Measurements from ENCODE around the gene UTF1. TPM values are rescaled to one million over a fixed set of nuclear protein-coding genes. Genes with fewer than 3 reads are reported as not detected.
A peak's percentile ranks its signal among the peaks of the same experiment; 100 is the strongest.
"Not testable (repeated sequence)": the region's sequence is repeated elsewhere in the genome, so short reads cannot be mapped to it uniquely, and the experiment has no call there.

UTF1 gene
- polyA plus RNA-seq, 3 donors = 0.14 to 0.48 (median 0.24) TPM

DNA sequence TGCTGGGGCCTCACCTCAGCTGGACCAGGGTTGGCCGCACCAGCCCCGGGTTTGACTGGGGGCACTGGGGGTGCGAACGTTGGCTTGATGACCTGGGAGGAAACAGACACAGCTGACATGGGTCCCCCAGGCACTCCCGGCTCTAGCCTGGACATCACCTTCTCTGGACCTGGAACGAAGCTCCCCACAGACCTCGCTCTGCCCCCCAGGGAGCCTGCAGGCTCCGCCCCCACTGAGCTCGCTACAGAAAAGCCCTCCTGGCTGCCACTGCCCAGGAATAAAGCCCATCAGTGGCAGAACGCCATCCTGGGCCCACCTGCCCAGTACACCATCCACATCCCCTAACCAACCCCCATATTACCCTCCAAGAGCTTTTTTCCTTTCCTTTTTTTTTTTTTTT is 33.7 kb downstream of the UTF1 start:
- DNase-seq = no peak
- peaks cover 65 to 73% of the 10 kb centered on the region in 2 donors for H3K4me1 ChIP-seq (ENCODE audit: control insufficient read depth in 1 of 2, insufficient read depth in 2 of 2, low read length in 2 of 2)
- Mint-ChIP-seq H3K36me3 (peaks cover 26 to 56% of the 10 kb centered on the region in 2 donors), H3K9me3 (no peaks in the 10 kb centered on the region), H3K4me1 (peaks cover 64% of the 10 kb centered on the region), H3K27me3 (ENCODE audit: low read depth in 3 of 3) (peaks cover 0 to 5% (median 1%) of the 10 kb centered on the region in 3 donors), H3K27ac (peak overlapping the region; percentile 80 to 94 (median 90)), H3K4me3 (no peak overlapping the region)
- intact Hi-C loops (cut with micrococcal nuclease) = loop anchor here in 1 of 2 donors (5.0 kb wide), 1 partner anchor 44 kb away; the partner anchor contains the start of genes TUBGCP2 and ZNF511
- WGBS (ENCODE audit: insufficient coverage) = 94% methylated on average over 9 of the region's 10 CpGs
- peaks cover 32 to 47% of the 10 kb centered on the region in 2 donors for H3K36me3 ChIP-seq (replicated peaks in 1 of 2; ENCODE audit: control insufficient read depth in 1 of 2, insufficient read depth in 2 of 2, low read length in 2 of 2)
- no peak overlapping the region for H3K9ac ChIP-seq (ENCODE audit: insufficient read depth, low read length, poor library complexity, severe bottlenecking)
- H4K20me1 ChIP-seq (ENCODE audit: insufficient read depth, low read length) = peaks cover 21% of the 10 kb centered on the region
- H3K79me2 ChIP-seq (ENCODE audit: insufficient read depth, low read length) = no peaks in the 10 kb centered on the region
- H3K4me2 ChIP-seq (replicated peaks; ENCODE audit: extremely low read depth, low read length, poor library complexity, severe bottlenecking) = no peak overlapping the region
- H3K27me3 ChIP-seq (ENCODE audit: control insufficient read depth in 2 of 2, insufficient read depth in 2 of 2, low read length in 2 of 2) = no peaks in the 10 kb centered on the region
- H3K9me3 ChIP-seq (replicated peaks in 1 of 2; ENCODE audit: control insufficient read depth in 1 of 2, insufficient read depth in 1 of 2, low read length in 2 of 2) = no peaks in the 10 kb centered on the region
- TF ChIP-seq, protein P1, sequence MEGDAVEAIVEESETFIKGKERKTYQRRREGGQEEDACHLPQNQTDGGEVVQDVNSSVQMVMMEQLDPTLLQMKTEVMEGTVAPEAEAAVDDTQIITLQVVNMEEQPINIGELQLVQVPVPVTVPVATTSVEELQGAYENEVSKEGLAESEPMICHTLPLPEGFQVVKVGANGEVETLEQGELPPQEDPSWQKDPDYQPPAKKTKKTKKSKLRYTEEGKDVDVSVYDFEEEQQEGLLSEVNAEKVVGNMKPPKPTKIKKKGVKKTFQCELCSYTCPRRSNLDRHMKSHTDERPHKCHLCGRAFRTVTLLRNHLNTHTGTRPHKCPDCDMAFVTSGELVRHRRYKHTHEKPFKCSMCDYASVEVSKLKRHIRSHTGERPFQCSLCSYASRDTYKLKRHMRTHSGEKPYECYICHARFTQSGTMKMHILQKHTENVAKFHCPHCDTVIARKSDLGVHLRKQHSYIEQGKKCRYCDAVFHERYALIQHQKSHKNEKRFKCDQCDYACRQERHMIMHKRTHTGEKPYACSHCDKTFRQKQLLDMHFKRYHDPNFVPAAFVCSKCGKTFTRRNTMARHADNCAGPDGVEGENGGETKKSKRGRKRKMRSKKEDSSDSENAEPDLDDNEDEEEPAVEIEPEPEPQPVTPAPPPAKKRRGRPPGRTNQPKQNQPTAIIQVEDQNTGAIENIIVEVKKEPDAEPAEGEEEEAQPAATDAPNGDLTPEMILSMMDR (IDR thresholded peaks at IDR 0.05) = no peak
- H3K4me3 ChIP-seq (replicated peaks in 1 of 3; ENCODE audit: low read depth in 2 of 3, low read length in 3 of 3) = peak overlapping the region in 1 of 3 experiments; percentile 48
- H3K27ac ChIP-seq (ENCODE audit: low read depth in 1 of 2, low read length in 2 of 2) = peak overlapping the region; percentile 69 to 74
- no peak overlapping the region for H2AFZ ChIP-seq (ENCODE audit: insufficient read depth, low read depth, low read length, poor library complexity, severe bottlenecking)

DNA sequence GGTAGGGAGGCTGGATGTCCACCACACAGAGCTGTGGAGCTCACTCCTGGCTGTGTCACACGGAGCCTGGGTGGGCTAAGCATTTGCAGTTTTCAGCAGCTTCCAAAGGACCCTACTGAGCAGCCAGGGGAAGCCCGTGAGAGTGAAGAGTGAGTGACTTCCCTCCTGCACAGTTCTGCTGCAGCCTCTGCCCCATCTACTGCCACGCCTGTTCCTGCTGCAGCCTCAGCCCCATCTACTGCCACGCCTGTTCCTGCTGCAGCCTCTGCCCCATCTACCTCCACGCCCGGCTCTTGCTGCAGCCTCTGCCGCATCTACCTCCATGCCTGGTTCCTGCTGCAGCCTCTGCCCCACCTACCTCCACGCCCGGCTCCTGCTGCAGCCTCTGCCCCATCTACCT is 34.4 kb downstream of the UTF1 start:
- Histone ChIP-seq H2AFZ (ENCODE audit: insufficient read depth, low read depth, low read length, poor library complexity, severe bottlenecking) (no peak overlapping the region), H3K4me2 (replicated peaks; ENCODE audit: extremely low read depth, low read length, poor library complexity, severe bottlenecking) (peak overlapping the region; percentile 39), H3K79me2 (ENCODE audit: insufficient read depth, low read length) (no peaks in the 10 kb centered on the region), H3K4me1 (ENCODE audit: control insufficient read depth in 1 of 2, insufficient read depth in 2 of 2, low read length in 2 of 2) (peaks cover 57 to 65% of the 10 kb centered on the region in 2 donors), H3K9me3 (replicated peaks in 1 of 2; ENCODE audit: control insufficient read depth in 1 of 2, insufficient read depth in 1 of 2, low read length in 2 of 2) (no peaks in the 10 kb centered on the region), H3K27me3 (ENCODE audit: control insufficient read depth in 2 of 2, insufficient read depth in 2 of 2, low read length in 2 of 2) (no peaks in the 10 kb centered on the region), H3K27ac (ENCODE audit: low read depth in 1 of 2, low read length in 2 of 2) (peak overlapping the region; percentile 69 to 74), H3K4me3 (replicated peaks in 1 of 3; ENCODE audit: low read depth in 2 of 3, low read length in 3 of 3) (peak overlapping the region in 1 of 3 experiments; percentile 48), H4K20me1 (ENCODE audit: insufficient read depth, low read length) (peaks cover 29% of the 10 kb centered on the region), H3K9ac (ENCODE audit: insufficient read depth, low read length, poor library complexity, severe bottlenecking) (no peak overlapping the region), H3K36me3 (replicated peaks in 1 of 2; ENCODE audit: control insufficient read depth in 1 of 2, insufficient read depth in 2 of 2, low read length in 2 of 2) (peaks cover 38 to 55% of the 10 kb centered on the region in 2 donors)
- Mint-ChIP-seq H3K36me3 (peaks cover 28 to 62% of the 10 kb centered on the region in 2 donors), H3K4me1 (peaks cover 58% of the 10 kb centered on the region), H3K9me3 (no peaks in the 10 kb centered on the region), H3K27me3 (ENCODE audit: low read depth in 3 of 3) (peaks cover 0 to 4% (median 1%) of the 10 kb centered on the region in 3 donors), H3K27ac (peak overlapping the region; percentile 80 to 94 (median 90)), H3K4me3 (peak overlapping the region; percentile 20 to 39)
- TF ChIP-seq, protein P1 (IDR thresholded peaks at IDR 0.05) = no peak
- 14% methylated on average over 8 of the region's 9 CpGs for WGBS (ENCODE audit: insufficient coverage)
- peak; percentile 62 to 73 (median 64) for DNase-seq
- intact Hi-C loops (cut with micrococcal nuclease) = loop anchor here in 1 of 2 donors (5.0 kb wide), 1 partner anchor 43 kb away; the partner anchor contains the start of genes TUBGCP2 and ZNF511

DNA sequence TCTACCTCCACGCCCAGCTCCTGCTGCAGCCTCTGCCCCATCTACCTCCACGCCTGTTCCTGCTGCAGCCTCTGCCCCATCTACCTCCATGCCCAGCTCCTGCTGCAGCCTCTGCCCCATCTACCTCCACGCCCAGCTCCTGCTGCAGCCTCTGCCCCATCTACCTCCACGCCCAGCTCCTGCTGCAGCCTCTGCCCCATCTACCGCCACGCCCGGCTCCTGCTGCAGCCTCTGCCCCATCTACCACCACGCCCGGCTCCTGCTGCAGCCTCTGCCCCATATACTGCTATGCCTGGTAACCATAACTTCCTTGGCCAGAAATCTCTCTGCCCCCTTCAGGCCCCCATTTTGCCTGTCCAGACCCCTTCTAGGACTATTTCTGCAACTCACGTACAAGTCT is 35.0 kb downstream of the UTF1 start:
- Mint-ChIP-seq H3K4me1 (peaks cover 52% of the 10 kb centered on the region), H3K36me3 (peaks cover 32 to 66% of the 10 kb centered on the region in 2 donors), H3K27ac (peak overlapping the region in 1 of 7 donors; percentile 71)
- 77% methylated on average over 9 of the region's 10 CpGs for WGBS (ENCODE audit: insufficient coverage)
- intact Hi-C loops (cut with micrococcal nuclease); H3K27me3 Mint-ChIP-seq (ENCODE audit: low read depth in 3 of 3); H3K27ac ChIP-seq (ENCODE audit: low read depth in 1 of 2, low read length in 2 of 2); H3K79me2 ChIP-seq (ENCODE audit: insufficient read depth, low read length); H3K9ac ChIP-seq (ENCODE audit: insufficient read depth, low read length, poor library complexity, severe bottlenecking); H3K4me2 ChIP-seq (replicated peaks; ENCODE audit: extremely low read depth, low read length, poor library complexity, severe bottlenecking); DNase-seq; H3K4me3 ChIP-seq (replicated peaks in 1 of 3; ENCODE audit: low read depth in 2 of 3, low read length in 3 of 3); H3K9me3 Mint-ChIP-seq; H3K27me3 ChIP-seq (ENCODE audit: control insufficient read depth in 2 of 2, insufficient read depth in 2 of 2, low read length in 2 of 2); H3K9me3 ChIP-seq (replicated peaks in 1 of 2; ENCODE audit: control insufficient read depth in 1 of 2, insufficient read depth in 1 of 2, low read length in 2 of 2); H2AFZ ChIP-seq (ENCODE audit: insufficient read depth, low read depth, low read length, poor library complexity, severe bottlenecking); H3K4me3 Mint-ChIP-seq: not testable (repeated sequence)
- peaks cover 51 to 59% of the 10 kb centered on the region in 2 donors for H3K4me1 ChIP-seq (ENCODE audit: control insufficient read depth in 1 of 2, insufficient read depth in 2 of 2, low read length in 2 of 2)
- peaks cover 35% of the 10 kb centered on the region for H4K20me1 ChIP-seq (ENCODE audit: insufficient read depth, low read length)
- H3K36me3 ChIP-seq (replicated peaks in 1 of 2; ENCODE audit: control insufficient read depth in 1 of 2, insufficient read depth in 2 of 2, low read length in 2 of 2) = peaks cover 44 to 61% of the 10 kb centered on the region in 2 donors

Measured in CD14-positive monocyte (primary cell).